H1 (cell line): ENCODE measurements around the gene CHST1.

Experiments used
- CREB1 ChIP-seq: IDR thresholded peaks from 2 replicates; pipeline ENCODE4 v1.6.1; 2012; ENCODE audit warnings: inconsistent platforms
- EP300 ChIP-seq, 2 experiments: IDR thresholded peaks; 1 replicate in 1 of 2; 2 replicates in 1 of 2; pipeline ENCODE4 v1.6.1; 2011 to 2012; ENCODE audit warnings: low read depth in 2 of 2, low read length in 2 of 2, mild to moderate bottlenecking in 2 of 2, borderline replicate concordance in 1 of 2, inconsistent platforms in 1 of 2, moderate library complexity in 1 of 2
- GABPA ChIP-seq: IDR thresholded peaks from 2 replicates; pipeline ENCODE4 v1.6.1; 2011; ENCODE audit warnings: mild to moderate bottlenecking, low read length, moderate library complexity, borderline replicate concordance; ENCODE audit not compliant: insufficient read depth
- JUN ChIP-seq: IDR thresholded peaks from 2 replicates; pipeline ENCODE4 v1.6.1; 2011; ENCODE audit warnings: low read depth, mild to moderate bottlenecking, improper control_type of control experiment, low read length
- POLR2A ChIP-seq, 2 experiments: IDR thresholded peaks; 1 replicate in 1 of 2; 2 replicates in 1 of 2; pipeline ENCODE4 v1.6.1; 2011; ENCODE audit warnings: low read depth in 2 of 2, low read length in 2 of 2, mild to moderate bottlenecking in 2 of 2; ENCODE audit errors: control extremely low read depth in 1 of 2
- RXRA ChIP-seq: IDR thresholded peaks from 2 replicates; pipeline ENCODE4 v1.6.1; 2011; ENCODE audit warnings: low read depth, mild to moderate bottlenecking, low read length, moderate library complexity; ENCODE audit not compliant: insufficient read depth
- SAP30 ChIP-seq: fragments of 300-600 bp; sonication (generic); IDR thresholded peaks from 2 replicates; pipeline ENCODE4 v1.7.1; 2012; ENCODE audit warnings: low read length, moderate library complexity, mild to moderate bottlenecking, inconsistent platforms; ENCODE audit not compliant: insufficient read depth, insufficient replicate concordance
- SIN3A ChIP-seq, 2 experiments: IDR thresholded peaks in 1 of 2; conservative IDR thresholded peaks in 1 of 2; 2 replicates each; pipeline ENCODE4 v1.6.1; 2011 to 2012; ENCODE audit warnings: low read length in 2 of 2, improper control_type of control experiment in 1 of 2, low read depth in 1 of 2, mild to moderate bottlenecking in 1 of 2
- TAF1 ChIP-seq: IDR thresholded peaks from 2 replicates; pipeline ENCODE4 v1.6.1; 2011; ENCODE audit warnings: mild to moderate bottlenecking, low read depth, low read length
- TBP ChIP-seq: IDR thresholded peaks from 2 replicates; pipeline ENCODE4 v1.6.1; 2011; ENCODE audit warnings: low read depth, low read length, improper control_type of control experiment
- TEAD4 ChIP-seq: IDR thresholded peaks from 2 replicates; pipeline ENCODE4 v1.6.1; 2012; ENCODE audit warnings: low read depth, low read length, inconsistent platforms, mixed read lengths
- TF ChIP-seq, protein P1 (sequence below), 3 experiments: IDR thresholded peaks; 1 replicate in 2 of 3; 2 replicates in 1 of 3; pipeline versions ENCODE4 v1.5.1 to v1.6.1; 2011; ENCODE audit warnings: low read length in 3 of 3, mild to moderate bottlenecking in 3 of 3, inconsistent platforms in 2 of 3, low read depth in 1 of 3, moderate library complexity in 1 of 3; ENCODE audit not compliant: insufficient read depth in 1 of 3; ENCODE audit errors: control extremely low read depth in 1 of 3

DNA sequence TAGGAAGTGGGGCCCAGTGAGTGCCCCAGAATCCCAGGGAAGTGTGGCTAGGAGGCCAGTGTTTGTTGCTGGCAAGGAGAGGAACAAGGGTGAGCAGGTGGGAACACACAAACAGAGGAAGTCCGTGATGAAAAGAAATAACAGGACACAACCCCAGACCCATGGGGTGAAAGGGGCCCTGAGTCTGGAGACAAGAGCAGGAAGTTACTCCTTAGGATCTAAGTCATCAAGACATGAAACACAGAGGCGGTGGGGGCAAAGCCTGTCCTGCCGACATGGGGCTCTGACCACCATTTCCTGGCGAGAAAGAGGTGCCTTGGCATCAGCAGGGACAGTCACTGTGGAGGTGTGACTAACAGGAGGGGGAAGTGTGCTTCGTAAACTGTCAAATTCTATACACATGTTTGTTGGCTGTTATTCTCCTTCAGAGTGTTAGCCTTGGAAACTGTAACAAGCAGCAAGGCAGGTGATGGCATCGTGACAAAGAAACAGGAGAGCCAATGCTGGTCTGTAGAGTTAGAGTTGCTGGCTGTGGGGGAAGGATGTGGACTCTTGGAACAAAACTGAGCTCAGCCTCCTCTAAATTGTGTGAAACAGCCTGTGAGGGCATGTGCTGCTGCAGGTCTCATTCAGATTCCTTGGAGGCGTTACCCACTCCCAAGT is 21.7 kb downstream of the CHST1 start:
- TF ChIP-seq EP300 (IDR thresholded peaks at IDR 0.05; ENCODE audit: borderline replicate concordance in 1 of 2, low read depth in 2 of 2, low read length in 2 of 2) = no peak
- TF ChIP-seq TEAD4 = no peak
- TF ChIP-seq JUN = no peak
- TF ChIP-seq, protein P1, sequence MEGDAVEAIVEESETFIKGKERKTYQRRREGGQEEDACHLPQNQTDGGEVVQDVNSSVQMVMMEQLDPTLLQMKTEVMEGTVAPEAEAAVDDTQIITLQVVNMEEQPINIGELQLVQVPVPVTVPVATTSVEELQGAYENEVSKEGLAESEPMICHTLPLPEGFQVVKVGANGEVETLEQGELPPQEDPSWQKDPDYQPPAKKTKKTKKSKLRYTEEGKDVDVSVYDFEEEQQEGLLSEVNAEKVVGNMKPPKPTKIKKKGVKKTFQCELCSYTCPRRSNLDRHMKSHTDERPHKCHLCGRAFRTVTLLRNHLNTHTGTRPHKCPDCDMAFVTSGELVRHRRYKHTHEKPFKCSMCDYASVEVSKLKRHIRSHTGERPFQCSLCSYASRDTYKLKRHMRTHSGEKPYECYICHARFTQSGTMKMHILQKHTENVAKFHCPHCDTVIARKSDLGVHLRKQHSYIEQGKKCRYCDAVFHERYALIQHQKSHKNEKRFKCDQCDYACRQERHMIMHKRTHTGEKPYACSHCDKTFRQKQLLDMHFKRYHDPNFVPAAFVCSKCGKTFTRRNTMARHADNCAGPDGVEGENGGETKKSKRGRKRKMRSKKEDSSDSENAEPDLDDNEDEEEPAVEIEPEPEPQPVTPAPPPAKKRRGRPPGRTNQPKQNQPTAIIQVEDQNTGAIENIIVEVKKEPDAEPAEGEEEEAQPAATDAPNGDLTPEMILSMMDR (IDR thresholded peaks at IDR 0.05; ENCODE audit: control extremely low read depth in 1 of 3, insufficient read depth in 1 of 3, low read depth in 1 of 3, low read length in 3 of 3) = no peak
- no peak for TF ChIP-seq SIN3A (conservative IDR thresholded peaks at IDR 0.05 in 1 of 2, IDR thresholded peaks at IDR 0.05 in 1 of 2; ENCODE audit: low read depth in 1 of 2, low read length in 2 of 2)
- no peak for TF ChIP-seq SAP30
- no peak for TF ChIP-seq CREB1
- no peak for TF ChIP-seq GABPA
- TF ChIP-seq RXRA = no peak
- no peak for TF ChIP-seq TBP
- no peak for TF ChIP-seq POLR2A (IDR thresholded peaks at IDR 0.05; ENCODE audit: control extremely low read depth in 1 of 2, low read depth in 2 of 2, low read length in 2 of 2)
- no peak for TF ChIP-seq TAF1
